GM12873 (cell line): ENCODE measurements around the gene LOX.

Experiments
- TF ChIP-seq, protein P1 (sequence below): IDR thresholded peaks from 2 replicates; pipeline ENCODE4 v1.5.1; 2012; ENCODE audit warnings: low read depth, mild to moderate bottlenecking, moderate library complexity, low read length, control low read depth; ENCODE audit not compliant: insufficient read depth; ENCODE audit errors: missing control alignments

The LOX gene

DNA sequence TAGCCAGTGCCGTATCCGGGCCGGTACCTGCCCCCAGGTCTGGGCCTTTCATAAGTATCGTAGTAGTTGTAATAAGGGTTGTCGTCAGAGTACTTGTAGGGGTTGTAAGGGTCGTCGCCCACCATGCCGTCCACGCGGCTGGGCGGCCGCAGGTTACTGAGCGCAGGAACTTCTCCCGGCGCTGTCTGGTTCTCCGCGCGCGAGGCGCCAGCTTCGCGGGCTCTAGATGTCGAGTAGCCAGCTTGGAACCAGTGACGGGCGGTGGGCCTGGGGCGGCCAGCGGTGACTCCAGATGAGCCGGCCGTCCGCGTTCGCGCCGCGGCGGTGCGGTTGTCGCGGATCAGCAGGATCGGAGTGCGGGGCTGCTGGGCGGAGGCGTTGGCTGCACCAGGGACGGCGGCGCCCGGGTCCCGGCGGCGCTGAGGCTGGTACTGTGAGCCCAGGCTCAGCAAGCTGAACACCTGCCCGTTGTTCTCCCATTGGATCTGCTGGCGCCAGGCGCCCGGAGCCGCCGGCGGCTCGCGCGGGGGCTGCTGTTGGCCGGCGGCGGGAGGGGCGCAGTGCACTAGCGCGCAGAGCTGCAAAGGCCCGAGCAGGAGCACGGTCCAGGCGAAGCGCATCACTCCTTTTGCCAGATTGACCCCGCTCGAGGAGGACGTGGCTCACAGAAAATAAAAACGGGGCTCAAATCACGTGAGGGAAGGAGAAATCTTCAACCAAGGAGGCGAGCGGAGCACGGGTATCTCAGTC lies 518 bp downstream of the LOX start:
- TF ChIP-seq, protein P1, sequence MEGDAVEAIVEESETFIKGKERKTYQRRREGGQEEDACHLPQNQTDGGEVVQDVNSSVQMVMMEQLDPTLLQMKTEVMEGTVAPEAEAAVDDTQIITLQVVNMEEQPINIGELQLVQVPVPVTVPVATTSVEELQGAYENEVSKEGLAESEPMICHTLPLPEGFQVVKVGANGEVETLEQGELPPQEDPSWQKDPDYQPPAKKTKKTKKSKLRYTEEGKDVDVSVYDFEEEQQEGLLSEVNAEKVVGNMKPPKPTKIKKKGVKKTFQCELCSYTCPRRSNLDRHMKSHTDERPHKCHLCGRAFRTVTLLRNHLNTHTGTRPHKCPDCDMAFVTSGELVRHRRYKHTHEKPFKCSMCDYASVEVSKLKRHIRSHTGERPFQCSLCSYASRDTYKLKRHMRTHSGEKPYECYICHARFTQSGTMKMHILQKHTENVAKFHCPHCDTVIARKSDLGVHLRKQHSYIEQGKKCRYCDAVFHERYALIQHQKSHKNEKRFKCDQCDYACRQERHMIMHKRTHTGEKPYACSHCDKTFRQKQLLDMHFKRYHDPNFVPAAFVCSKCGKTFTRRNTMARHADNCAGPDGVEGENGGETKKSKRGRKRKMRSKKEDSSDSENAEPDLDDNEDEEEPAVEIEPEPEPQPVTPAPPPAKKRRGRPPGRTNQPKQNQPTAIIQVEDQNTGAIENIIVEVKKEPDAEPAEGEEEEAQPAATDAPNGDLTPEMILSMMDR: no peak

DNA sequence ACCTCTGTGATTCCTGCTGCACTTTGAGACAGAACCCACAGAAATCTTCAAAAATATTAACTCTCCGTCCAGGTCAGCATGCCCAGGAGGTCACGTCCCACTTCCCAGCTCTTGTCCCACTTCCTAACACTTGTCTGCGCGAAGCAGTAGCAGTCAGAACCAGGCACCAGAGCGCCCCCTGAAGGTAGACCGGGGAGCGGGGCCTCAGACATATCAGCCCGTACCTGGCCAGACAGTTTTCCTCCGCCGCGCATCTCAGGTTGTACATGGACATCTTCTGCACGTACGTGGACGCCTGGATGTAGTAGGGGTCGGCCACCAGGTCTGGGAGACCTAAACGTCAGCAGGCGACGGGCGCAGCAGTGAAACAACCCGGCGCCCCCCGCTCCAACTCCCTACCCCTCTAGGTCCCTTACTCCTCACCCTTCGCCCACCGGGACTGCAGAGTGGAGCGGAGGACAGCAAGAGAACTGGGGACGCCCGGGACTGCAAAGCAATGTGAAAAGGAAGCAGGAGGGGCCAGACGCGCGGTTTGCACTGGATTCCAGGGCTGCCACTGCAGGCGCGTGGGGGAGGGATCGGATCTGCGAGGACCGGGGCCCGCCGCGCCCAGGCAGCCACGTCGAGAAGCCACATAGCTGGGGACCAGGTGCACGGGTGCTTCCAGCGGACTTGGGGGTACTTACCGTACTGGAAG lies 1.2 kb downstream of the LOX start:
- TF ChIP-seq, protein P1: peak; percentile 80

DNA sequence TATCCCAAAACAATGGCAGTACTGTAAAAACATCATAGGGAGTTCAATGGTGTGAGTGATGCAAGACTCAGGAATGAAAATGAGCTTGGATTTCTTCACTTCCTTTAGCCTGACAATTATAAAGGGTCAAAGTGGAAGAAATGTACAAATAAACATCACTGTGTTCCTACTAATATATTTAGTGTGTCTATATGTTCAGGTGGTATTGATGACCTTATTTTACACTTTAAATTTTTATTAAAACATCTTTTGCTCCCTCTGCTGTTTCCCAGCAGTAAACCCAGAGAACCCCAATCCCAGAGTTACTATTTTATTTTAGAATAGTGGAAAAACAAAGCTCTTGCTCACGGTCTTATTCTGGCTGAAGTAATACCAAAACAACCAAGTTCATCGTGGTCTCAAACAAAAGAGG lies 2.0 kb downstream of the LOX start:
- TF ChIP-seq, protein P1: no peak

DNA sequence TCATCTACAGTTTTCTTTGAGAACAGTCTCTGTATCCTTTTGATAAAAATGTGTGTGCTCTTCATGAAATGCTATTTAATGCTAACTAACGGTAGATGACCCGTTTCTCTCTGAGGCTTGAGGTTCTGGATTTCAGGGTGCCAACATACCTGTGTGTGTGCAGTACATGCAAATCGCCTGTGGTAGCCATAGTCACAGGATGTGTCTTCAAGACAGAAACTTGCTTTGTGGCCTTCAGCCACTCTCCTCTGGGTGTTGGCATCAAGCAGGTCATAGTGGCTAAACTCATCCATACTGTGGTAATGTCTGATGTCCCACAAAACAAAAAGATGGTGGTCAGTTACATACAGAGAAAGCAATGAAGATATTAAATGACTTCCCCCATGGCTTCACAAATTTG lies 4.2 kb downstream of the LOX start:
- TF ChIP-seq, protein P1: no peak

DNA sequence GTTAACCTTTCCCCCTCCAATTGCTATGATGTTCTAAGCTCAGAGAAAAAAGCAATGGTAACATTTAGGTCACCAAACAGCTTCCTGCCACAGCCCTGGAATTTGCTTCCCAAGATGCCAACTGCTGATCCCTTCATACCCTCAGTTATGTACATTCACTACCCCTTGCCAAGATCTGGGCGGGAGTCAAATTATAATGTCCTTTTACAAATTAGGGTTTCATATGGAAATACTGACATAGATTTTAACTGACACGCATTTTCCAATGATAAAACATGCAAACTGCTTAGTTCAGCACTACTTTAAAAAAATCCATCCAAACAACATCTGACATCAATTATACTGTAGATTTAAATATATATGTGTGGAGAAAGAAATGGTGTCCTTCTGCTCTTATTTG lies 5.0 kb downstream of the LOX start:
- TF ChIP-seq, protein P1: no peak

DNA sequence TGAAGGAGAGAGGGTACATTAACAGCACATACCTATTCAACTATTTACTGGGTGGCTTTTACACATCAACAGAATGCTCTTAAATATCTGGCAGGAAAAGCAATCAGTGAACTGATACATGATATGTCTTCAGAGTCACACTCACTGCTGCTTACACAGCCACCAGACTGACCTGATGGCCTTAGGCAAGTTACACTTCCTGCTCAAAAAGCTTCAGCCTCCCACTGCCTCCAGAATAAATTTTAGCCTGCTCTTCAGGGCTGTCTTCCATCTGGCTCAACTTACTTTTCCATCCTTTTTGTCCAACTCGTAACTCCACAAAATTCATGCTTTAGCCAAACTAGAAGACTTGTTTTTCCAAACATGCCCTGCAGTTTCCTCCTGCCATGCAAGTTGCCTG lies 10.7 kb downstream of the LOX start:
- TF ChIP-seq, protein P1: no peak

DNA sequence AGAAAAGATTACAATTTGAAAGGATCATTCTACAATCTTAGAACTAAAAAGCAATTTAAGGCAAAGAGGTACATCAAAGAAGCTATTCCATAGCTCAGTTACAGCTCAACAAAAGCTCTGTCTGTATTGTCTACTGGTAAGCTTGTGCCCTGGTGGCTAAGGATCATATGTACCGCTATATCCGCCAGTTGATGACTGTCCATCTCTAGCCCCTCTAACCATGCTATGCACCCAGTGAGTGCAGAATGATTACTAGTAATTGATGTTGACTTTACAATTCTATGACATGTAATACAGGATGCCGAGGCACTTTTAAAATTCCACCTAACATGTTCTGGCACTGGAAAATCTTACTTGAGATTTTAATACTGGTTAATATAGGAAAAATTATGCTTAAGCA lies 13.1 kb downstream of the LOX start:
- TF ChIP-seq, protein P1: no peak
